GM19468 (cell line): ENCODE results near the gene NDUFB3.
"Not testable (repeated sequence)": the region's sequence is repeated elsewhere in the genome, so short reads cannot be mapped to it uniquely, and the experiment has no call there.

ENCODE experiments used
- ATAC-seq: cut with Tn5 transposase; IDR thresholded peaks from one replicate; pipeline ENCODE4 v1.9.1; 2021; ENCODE audit warnings: mild to moderate bottlenecking, moderate library complexity, moderate number of reproducible peaks; ENCODE audit not compliant: unreplicated experiment; ENCODE audit errors: extremely low read depth

Gene NDUFB3

DNA sequence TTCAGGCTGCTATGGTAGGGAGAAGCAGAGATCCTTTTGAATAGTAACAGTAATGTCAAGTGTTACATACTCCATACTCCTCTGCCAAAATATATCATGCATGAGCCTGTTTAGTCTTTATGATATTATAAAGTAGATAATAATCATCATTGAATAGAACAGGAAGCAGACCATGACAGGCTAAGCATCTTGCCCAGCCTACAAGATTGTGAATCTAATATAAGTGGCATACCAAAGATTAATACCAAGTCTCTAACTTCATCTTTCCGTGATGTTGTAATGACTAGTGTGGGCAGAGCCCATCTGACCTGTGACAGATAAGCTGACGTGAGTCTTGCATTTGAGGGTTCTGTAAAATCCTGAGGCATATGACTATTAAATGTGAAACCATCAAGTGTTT, 13.1 kb downstream of the NDUFB3 start:
- ATAC-seq = no peak

- ATAC-seq = no peak
Measured at GRCh38 chr2:201090574-201090973, 18.8 kb downstream of the NDUFB3 start.

- ATAC-seq = no peak
Measured at GRCh38 chr2:201093573-201093972, 21.8 kb downstream of the NDUFB3 start.

- no peak for ATAC-seq
Measured at GRCh38 chr2:201100497-201100896, 28.7 kb downstream of the NDUFB3 start.

DNA sequence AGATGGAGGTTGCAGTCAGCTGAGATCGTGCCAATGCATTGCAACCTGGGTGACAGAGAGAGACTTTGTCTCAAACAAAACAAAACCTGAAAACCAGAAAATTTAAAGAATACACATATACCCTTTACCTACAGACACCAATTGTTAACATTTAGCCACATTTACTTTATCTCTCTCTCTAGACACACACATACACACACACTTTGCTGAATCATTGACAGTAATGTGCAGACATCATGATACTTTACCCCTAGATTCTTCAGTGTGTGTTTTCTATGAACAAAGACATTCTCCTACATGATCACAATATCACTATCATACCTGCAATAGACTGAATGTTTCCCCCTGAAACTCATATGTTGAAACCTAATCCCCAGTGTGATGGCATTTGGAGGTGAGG, 34.0 kb downstream of the NDUFB3 start:
- ATAC-seq = no peak

DNA sequence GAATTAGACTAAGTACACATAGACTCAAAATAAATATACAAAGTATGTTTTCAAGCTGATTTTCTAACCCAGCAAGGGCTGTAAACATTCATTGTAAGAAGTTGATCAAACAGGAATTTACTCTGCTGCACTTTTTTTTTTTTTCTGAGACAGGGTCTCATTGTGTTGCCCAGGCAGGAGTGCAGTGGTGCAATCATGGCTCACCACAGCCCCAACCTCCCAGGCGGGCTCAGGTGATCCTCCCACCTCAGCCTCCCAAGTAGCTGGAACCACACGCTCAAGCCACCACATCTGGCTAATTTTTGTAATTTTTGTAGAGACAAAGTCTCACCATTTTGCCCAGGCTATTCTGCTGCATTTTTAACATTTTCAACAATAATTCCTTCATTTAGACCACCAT, 35.8 kb downstream of the NDUFB3 start:
- no peak for ATAC-seq

DNA sequence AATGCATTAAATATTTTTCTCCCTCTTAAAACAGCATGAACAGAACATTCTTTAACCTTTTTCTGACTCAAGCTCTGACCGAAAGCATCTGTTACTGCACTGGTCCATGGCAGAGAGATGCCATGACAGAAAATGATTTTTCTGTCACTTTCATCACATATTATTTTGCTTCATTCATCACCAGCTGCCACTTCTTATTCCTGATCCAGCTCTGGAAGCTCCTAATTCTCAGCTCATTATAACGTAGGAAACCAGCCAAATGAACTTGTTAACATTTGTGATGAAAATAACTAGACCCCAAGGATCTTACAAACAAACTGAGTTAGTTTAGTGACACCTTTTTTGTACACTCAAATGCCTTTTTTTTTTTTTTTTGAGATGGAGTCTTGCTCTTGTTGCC, 36.5 kb downstream of the NDUFB3 start:
- no peak for ATAC-seq

GRCh38 chr2:201109186-201109585, 37.4 kb downstream of the NDUFB3 start:
- ATAC-seq = no peak

GRCh38 chr2:201110615-201111014, 38.8 kb downstream of the NDUFB3 start:
- ATAC-seq = no peak

GRCh38 chr2:201111096-201111495, 39.3 kb downstream of the NDUFB3 start:
- ATAC-seq = no peak

GRCh38 chr2:201114350-201114749, 42.5 kb downstream of the NDUFB3 start:
- ATAC-seq = no peak

DNA sequence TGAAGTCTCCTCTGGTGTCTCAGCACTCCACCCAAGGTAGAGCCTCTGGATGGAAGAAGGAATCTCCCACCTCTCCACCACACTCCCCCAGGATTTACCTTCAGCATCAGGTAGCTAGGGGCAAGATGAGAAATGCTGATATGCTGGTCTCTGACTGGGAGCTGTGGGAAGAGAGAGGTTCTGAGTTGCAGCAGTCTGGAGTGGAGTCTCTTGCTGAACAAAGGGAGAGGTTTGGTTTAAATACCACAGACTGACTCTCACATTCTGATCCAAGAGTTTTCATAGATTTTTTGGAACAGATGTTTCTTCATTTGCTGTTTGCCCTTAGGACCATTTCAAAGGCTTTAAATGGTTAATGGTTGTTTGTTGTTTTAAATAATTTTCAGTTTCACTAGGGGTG, 43.0 kb downstream of the NDUFB3 start:
- ATAC-seq = no peak

DNA sequence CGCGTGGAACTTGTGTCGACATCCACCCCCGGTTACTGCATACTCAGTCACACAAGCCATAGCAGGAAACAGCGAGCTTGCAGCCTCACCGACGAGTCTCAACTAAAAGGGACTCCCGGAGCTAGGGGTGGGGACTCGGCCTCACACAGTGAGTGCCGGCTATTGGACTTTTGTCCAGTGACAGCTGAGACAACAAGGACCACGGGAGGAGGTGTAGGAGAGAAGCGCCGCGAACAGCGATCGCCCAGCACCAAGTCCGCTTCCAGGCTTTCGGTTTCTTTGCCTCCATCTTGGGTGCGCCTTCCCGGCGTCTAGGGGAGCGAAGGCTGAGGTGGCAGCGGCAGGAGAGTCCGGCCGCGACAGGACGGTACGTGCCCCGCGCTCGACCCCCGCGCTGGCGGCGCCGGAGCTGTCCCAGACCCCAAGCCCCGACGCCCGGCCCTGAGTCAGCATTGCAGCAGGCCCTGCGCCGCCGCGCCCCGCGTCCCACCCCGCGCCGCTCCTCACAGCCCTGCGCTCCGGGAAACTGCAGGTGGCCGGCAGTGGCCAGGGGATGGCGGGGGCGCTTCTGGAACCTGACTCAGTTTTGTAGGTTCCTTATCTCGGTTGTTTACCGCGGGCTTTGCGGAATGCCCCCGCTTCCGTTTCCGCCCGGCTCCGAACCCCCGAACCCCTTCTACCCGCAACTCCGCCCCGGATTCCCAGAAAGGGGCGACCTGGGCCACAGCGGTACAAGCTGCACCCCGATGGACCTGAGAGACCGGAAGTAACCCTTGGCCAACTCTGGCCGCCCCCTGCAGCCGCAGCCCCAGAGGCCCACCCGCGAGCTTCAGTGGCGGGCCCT, 44.5 kb downstream of the NDUFB3 start, which contains the start of gene CFLAR:
CFLAR (plus strand) TSS at position 50 of the 844 bp plus-strand sequence. CDS start 13,702 bp downstream, outside the sequence.
- ATAC-seq = no peak

- peak; percentile 12 for ATAC-seq
Measured at GRCh38 chr2:201116959-201117734, 45.3 kb downstream of the NDUFB3 start.

- ATAC-seq = not testable (repeated sequence)
Measured at GRCh38 chr2:201117735-201118094, 45.9 kb downstream of the NDUFB3 start.

- peak; percentile 31 for ATAC-seq
Measured at GRCh38 chr2:201118121-201118960, 46.5 kb downstream of the NDUFB3 start.

DNA sequence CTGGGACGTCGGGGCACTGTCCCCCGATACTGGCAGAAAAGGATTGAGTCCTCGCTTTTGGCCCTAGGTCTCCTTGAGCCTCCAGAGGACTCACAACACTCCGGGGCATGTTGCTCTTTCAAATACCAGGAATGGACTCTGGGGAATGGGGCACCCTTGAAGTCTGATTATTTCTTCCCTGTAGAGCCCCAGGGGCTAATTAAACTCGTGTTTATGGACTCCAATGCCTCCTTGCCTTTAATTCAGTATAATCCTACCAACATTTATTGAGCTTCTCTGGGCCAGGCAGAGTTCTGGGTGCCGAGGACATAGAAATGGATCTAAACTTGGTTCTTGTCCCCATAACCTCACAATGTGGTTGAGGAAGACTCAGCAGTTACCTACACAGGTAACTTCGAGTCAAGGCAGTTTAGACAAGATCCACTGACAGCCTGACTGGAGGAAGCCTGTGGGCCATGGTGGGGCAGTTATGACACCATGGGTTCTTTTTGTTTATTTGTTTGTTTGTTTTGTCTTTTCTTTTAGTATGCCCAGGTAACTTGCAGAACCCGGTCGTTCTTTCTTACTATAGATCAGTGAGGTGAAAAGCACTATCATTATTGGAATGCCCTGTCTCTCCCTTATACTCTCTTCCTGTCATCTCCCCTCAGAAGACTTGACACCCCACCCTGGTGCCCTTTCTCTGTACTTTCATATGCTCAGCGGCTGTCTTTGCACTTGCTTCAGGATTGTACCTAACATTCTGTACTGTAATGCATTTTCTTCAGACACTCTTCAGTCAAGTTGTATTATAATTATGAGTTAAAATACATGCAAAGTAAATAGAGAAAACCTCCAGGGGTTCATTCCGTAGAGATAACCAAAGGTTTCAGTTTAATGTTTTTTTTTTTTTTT, 47.4 kb downstream of the NDUFB3 start:
- ATAC-seq = no peak

- ATAC-seq = no peak
Measured at GRCh38 chr2:201122276-201122675, 50.5 kb downstream of the NDUFB3 start.

DNA sequence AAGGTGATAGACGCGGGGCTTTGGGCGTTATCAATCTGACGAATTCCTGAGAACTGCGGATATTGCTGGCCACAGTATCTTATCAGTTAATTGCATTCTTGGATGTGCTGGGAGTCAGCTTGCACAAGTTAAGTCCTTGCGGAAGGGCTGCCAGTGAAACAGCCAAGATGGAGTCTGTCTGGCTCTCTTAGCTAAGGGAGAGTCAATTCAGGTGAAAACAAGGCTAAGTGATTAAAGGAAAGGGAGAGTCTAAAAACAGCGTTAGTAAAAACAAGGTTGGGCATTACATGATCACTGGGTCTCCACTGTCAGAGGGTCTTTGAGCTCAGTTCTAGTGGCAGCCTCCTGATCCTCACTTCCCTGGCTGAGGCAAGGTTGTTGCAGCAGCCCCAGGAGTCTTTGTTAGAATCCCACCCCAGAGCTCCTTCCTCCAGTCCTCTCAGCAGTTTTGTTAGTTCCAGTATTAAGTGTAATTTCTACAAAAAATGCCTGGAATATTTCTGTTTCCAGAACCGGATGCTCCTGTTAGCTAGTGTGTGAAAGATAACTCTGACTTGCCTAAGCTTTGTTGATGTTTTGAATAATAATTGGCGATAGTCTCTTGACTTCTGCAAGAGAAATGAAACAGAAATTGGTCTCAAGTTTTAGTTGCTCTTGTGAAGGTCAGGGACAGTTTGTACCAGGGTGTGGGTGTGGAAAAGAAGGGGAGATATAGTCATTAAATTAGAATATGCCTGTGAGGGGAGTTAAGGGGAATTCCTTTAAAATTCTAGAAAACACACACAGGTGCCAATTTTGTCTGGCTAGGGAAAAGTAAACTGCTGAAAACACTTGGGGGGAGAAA, 54.7 kb downstream of the NDUFB3 start:
- peak; percentile 14 for ATAC-seq
